GM23338 (cell line): ENCODE measurements around the gene INTS14. TPM values are rescaled to one million over a fixed set of nuclear protein-coding genes. Genes with fewer than 3 reads are reported as not detected.

Experiments
- ATAC-seq: fragments of 200-7000 bp; cut with Tn5 transposase; 3 replicates; pipeline ENCODE4 v1.9.1; 2020
- DNase-seq: peaks from one replicate; pipeline ENCODE4 v3.0.0-alpha.2; 2015; ENCODE audit warnings: low spot score
- H2AFZ ChIP-seq: fragments of 200-600 bp; sonication (generic); 2 replicates; pipeline ENCODE4 v1.8.0; 2016; ENCODE audit warnings: antibody characterized with exemption, mild to moderate bottlenecking, moderate library complexity
- H3F3A ChIP-seq: fragments of 200-600 bp; sonication (generic); replicated peaks from 2 replicates; pipeline ENCODE4 v1.8.0; 2017; ENCODE audit warnings: antibody characterized with exemption, mixed run types, low read depth
- H3K27ac ChIP-seq: fragments of 200-600 bp; sonication (generic); 2 replicates; pipeline ENCODE4 v1.6.1; 2016; ENCODE audit warnings: low read depth
- H3K27me3 ChIP-seq: fragments of 200-600 bp; sonication (generic); 2 replicates; pipeline ENCODE4 v1.8.0; 2016; ENCODE audit warnings: mild to moderate bottlenecking, mixed run types, moderate library complexity; ENCODE audit not compliant: insufficient read depth
- H3K36me3 ChIP-seq: fragments of 200-600 bp; sonication (generic); 2 replicates; pipeline ENCODE4 v1.8.0; 2016; ENCODE audit warnings: mild to moderate bottlenecking; ENCODE audit not compliant: insufficient read depth
- H3K4me1 ChIP-seq: fragments of 200-600 bp; sonication (generic); 2 replicates; pipeline ENCODE4 v1.8.0; 2016; ENCODE audit warnings: mild to moderate bottlenecking, moderate library complexity; ENCODE audit not compliant: insufficient read depth
- H3K4me2 ChIP-seq: fragments of 200-600 bp; sonication (generic); 2 replicates; pipeline ENCODE4 v1.7.1; 2017; ENCODE audit warnings: mixed run types
- H3K4me3 ChIP-seq: fragments of 200-600 bp; sonication (generic); 2 replicates; pipeline ENCODE4 v1.6.1; 2016; ENCODE audit warnings: mixed run types
- H3K79me2 ChIP-seq: fragments of 200-600 bp; sonication (generic); replicated peaks from 2 replicates; pipeline ENCODE4 v1.8.0; 2017; ENCODE audit warnings: mild to moderate bottlenecking; ENCODE audit not compliant: insufficient read depth
- H3K9me2 ChIP-seq: fragments of 200-600 bp; sonication (generic); 2 replicates; pipeline ENCODE4 v1.8.0; 2017; ENCODE audit not compliant: insufficient read depth
- H4K20me1 ChIP-seq: fragments of 200-600 bp; sonication (generic); replicated peaks from 2 replicates; pipeline ENCODE4 v1.8.0; 2017; ENCODE audit warnings: mild to moderate bottlenecking; ENCODE audit not compliant: insufficient read depth
- H3K27ac Mint-ChIP-seq: 2 replicates; pipeline ENCODE4 v1.8.0; 2020; ENCODE audit warnings: inconsistent platforms, mild to moderate bottlenecking, moderate library complexity, mixed read lengths
- H3K27me3 Mint-ChIP-seq: 3 replicates; pipeline ENCODE4 v1.8.0; 2022; ENCODE audit warnings: low read depth, mild to moderate bottlenecking, moderate library complexity, mixed read lengths, inconsistent platforms; ENCODE audit not compliant: insufficient read depth, poor library complexity
- H3K36me3 Mint-ChIP-seq: 3 replicates; pipeline ENCODE4 v1.8.0; 2021; ENCODE audit warnings: low read depth, mild to moderate bottlenecking, inconsistent platforms, moderate library complexity, mixed read lengths
- H3K4me1 Mint-ChIP-seq: 3 replicates; pipeline ENCODE4 v1.8.0; 2020; ENCODE audit warnings: mild to moderate bottlenecking, inconsistent platforms, mixed read lengths
- H3K4me3 Mint-ChIP-seq: 3 replicates; pipeline ENCODE4 v1.8.0; 2021; ENCODE audit warnings: moderate library complexity, mild to moderate bottlenecking, inconsistent platforms, mixed read lengths
- H3K9me3 Mint-ChIP-seq: 3 replicates; pipeline ENCODE4 v1.8.0; 2020; ENCODE audit warnings: moderate library complexity, mild to moderate bottlenecking, inconsistent platforms, mixed read lengths
- JUNB ChIP-seq: IDR thresholded peaks from one replicate; pipeline ENCODE4 v1.6.1; 2016; ENCODE audit warnings: antibody characterized with exemption; ENCODE audit not compliant: unreplicated experiment
- NANOG ChIP-seq: IDR thresholded peaks from 2 replicates; pipeline ENCODE4 v1.6.1; 2016; ENCODE audit warnings: antibody characterized with exemption, borderline replicate concordance
- polyA plus RNA-seq: library from polyadenylated mRNA; unstranded; fragments of >200 nt; fragmentation: Nextera tagmentation; extraction: Ambion mirVana; gene quantifications from 2 replicates; pipeline ENCODE4 v1.2.1, GENCODE V29; 2016
- total RNA-seq: library from RNA; depleted of rRNA; stranded (reverse); fragments of >200 nt; shearing (Covaris generic); gene quantifications from 2 replicates; pipeline ENCODE4 v1.2.3, GENCODE V29; 2014
- TF ChIP-seq, protein P1 (sequence below): fragments of 250-450 bp; sonication (Bioruptor Pico); IDR thresholded peaks from 2 replicates; pipeline ENCODE4 v1.5.0; 2020; ENCODE audit warnings: mild to moderate bottlenecking, moderate library complexity
- TF ChIP-seq, protein P2 (sequence below), 2 experiments: fragments of 200-600 bp in 1 of 2; sonication (generic) in 1 of 2; conservative IDR thresholded peaks; 2 replicates each; pipeline versions ENCODE4 v1.5.1 to v1.6.1; 2016 to 2017; ENCODE audit warnings: antibody characterized with exemption in 2 of 2, low read depth in 2 of 2, mild to moderate bottlenecking in 2 of 2, moderate library complexity in 1 of 2

INTS14 gene
- total and polyA plus RNA-seq, 2 experiments from 2014 or later = 15.2 to 37.7 TPM

DNA sequence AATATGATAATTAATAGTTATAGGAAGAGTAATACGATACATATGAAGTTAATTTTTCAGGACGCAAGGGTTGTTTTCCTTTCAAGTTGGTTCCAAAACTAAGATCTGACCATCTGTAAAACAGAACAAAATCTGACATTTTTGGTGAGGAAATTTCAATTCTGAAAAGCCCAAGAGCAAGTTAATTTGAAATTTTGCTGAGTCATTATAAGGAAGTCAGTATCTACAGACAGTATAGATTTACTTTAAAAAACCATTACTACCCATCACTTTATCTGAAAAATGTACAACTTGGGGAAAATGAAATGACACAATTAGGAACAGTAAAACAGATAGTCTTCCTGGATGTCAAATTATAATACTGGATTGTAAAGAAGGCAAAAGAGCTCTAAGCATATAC is 12.5 kb downstream of the INTS14 start (continued):
- TF ChIP-seq, protein P1, sequence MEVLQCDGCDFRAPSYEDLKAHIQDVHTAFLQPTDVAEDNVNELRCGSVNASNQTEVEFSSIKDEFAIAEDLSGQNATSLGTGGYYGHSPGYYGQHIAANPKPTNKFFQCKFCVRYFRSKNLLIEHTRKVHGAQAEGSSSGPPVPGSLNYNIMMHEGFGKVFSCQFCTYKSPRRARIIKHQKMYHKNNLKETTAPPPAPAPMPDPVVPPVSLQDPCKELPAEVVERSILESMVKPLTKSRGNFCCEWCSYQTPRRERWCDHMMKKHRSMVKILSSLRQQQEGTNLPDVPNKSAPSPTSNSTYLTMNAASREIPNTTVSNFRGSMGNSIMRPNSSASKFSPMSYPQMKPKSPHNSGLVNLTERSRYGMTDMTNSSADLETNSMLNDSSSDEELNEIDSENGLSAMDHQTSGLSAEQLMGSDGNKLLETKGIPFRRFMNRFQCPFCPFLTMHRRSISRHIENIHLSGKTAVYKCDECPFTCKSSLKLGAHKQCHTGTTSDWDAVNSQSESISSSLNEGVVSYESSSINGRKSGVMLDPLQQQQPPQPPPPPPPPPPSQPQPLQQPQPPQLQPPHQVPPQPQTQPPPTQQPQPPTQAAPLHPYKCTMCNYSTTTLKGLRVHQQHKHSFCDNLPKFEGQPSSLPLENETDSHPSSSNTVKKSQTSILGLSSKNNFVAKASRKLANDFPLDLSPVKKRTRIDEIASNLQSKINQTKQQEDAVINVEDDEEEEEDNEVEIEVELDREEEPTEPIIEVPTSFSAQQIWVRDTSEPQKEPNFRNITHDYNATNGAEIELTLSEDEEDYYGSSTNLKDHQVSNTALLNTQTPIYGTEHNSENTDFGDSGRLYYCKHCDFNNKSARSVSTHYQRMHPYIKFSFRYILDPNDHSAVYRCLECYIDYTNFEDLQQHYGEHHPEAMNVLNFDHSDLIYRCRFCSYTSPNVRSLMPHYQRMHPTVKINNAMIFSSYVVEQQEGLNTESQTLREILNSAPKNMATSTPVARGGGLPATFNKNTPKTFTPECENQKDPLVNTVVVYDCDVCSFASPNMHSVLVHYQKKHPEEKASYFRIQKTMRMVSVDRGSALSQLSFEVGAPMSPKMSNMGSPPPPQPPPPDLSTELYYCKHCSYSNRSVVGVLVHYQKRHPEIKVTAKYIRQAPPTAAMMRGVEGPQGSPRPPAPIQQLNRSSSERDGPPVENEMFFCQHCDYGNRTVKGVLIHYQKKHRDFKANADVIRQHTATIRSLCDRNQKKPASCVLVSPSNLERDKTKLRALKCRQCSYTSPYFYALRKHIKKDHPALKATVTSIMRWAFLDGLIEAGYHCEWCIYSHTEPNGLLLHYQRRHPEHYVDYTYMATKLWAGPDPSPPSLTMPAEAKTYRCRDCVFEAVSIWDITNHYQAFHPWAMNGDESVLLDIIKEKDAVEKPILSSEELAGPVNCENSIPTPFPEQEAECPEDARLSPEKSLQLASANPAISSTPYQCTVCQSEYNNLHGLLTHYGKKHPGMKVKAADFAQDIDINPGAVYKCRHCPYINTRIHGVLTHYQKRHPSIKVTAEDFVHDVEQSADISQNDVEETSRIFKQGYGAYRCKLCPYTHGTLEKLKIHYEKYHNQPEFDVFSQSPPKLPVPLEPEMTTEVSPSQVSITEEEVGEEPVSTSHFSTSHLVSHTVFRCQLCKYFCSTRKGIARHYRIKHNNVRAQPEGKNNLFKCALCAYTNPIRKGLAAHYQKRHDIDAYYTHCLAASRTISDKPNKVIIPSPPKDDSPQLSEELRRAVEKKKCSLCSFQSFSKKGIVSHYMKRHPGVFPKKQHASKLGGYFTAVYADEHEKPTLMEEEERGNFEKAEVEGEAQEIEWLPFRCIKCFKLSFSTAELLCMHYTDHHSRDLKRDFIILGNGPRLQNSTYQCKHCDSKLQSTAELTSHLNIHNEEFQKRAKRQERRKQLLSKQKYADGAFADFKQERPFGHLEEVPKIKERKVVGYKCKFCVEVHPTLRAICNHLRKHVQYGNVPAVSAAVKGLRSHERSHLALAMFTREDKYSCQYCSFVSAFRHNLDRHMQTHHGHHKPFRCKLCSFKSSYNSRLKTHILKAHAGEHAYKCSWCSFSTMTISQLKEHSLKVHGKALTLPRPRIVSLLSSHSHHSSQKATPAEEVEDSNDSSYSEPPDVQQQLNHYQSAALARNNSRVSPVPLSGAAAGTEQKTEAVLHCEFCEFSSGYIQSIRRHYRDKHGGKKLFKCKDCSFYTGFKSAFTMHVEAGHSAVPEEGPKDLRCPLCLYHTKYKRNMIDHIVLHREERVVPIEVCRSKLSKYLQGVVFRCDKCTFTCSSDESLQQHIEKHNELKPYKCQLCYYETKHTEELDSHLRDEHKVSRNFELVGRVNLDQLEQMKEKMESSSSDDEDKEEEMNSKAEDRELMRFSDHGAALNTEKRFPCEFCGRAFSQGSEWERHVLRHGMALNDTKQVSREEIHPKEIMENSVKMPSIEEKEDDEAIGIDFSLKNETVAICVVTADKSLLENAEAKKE = no peak
- TF ChIP-seq NANOG = no peak

DNA sequence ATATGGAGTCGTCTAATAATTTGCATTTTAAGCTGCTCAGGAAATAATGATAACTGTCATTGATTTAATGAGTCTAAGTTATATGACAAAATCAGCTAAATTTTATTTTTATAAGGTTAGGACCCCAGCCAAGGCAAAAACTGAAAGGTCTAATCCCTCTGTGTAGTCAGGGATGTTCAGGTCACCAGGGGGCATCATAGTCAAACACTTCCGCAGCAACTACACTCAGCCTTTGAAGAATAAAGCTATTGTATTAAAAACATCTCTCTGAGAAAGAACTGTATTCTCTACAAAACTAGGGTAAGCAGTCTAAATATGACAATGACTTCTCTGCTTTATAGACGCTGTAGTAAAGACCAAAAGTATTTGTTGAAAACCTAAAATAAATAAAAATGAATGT is 15.0 kb downstream of the INTS14 start:
- H3K27ac Mint-ChIP-seq = no peak overlapping the region
- peaks cover 43% of the 10 kb centered on the region for H3K36me3 ChIP-seq
- no peak overlapping the region for H2AFZ ChIP-seq
- H3K9me3 Mint-ChIP-seq = no peaks in the 10 kb centered on the region
- H3K27me3 ChIP-seq = no peaks in the 10 kb centered on the region
- H3K27ac ChIP-seq = no peak overlapping the region
- H3K36me3 Mint-ChIP-seq = peaks cover 41% of the 10 kb centered on the region
- DNase-seq (peak; percentile 58), ATAC-seq (peak; percentile 57)
- no peaks in the 10 kb centered on the region; the same call in 1 of the 2 replicates for H4K20me1 ChIP-seq
- no peak for TF ChIP-seq JUNB
- TF ChIP-seq, protein P2, sequence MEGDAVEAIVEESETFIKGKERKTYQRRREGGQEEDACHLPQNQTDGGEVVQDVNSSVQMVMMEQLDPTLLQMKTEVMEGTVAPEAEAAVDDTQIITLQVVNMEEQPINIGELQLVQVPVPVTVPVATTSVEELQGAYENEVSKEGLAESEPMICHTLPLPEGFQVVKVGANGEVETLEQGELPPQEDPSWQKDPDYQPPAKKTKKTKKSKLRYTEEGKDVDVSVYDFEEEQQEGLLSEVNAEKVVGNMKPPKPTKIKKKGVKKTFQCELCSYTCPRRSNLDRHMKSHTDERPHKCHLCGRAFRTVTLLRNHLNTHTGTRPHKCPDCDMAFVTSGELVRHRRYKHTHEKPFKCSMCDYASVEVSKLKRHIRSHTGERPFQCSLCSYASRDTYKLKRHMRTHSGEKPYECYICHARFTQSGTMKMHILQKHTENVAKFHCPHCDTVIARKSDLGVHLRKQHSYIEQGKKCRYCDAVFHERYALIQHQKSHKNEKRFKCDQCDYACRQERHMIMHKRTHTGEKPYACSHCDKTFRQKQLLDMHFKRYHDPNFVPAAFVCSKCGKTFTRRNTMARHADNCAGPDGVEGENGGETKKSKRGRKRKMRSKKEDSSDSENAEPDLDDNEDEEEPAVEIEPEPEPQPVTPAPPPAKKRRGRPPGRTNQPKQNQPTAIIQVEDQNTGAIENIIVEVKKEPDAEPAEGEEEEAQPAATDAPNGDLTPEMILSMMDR (conservative IDR thresholded peaks at IDR 0.05; ENCODE audit: low read depth in 2 of 2) = peak; percentile 70 to 71
- TF ChIP-seq, protein P1 = no peak
- H3K27me3 Mint-ChIP-seq = no peaks in the 10 kb centered on the region
- no peaks in the 10 kb centered on the region for H3K9me2 ChIP-seq
- H3K4me3 ChIP-seq = no peak overlapping the region
- H3F3A ChIP-seq = no peaks in the 10 kb centered on the region
- H3K4me1 ChIP-seq = no peaks in the 10 kb centered on the region
- H3K79me2 ChIP-seq = no peaks in the 10 kb centered on the region
- H3K4me2 ChIP-seq = no peak overlapping the region
- no peak overlapping the region for H3K4me3 Mint-ChIP-seq
- no peaks in the 10 kb centered on the region for H3K4me1 Mint-ChIP-seq
